HG02973 (cell line): Measurements from ENCODE around the gene PADI2.

Experiments
- ATAC-seq: cut with Tn5 transposase; IDR thresholded peaks from one replicate; pipeline ENCODE4 v1.9.1; 2021; ENCODE audit warnings: moderate library complexity; ENCODE audit not compliant: unreplicated experiment

The PADI2 gene

GRCh38 chr1:17116643-17117042 is 2.6 kb downstream of the PADI2 start:
- ATAC-seq = no peak

GRCh38 chr1:17113963-17114362 is 5.3 kb downstream of the PADI2 start:
- ATAC-seq = no peak

- no peak for ATAC-seq
Observed at GRCh38 chr1:17112496-17113236, 6.6 kb downstream of the PADI2 start.

- ATAC-seq = no peak
Observed at GRCh38 chr1:17112076-17112475, 7.2 kb downstream of the PADI2 start.

GRCh38 chr1:17110555-17110926 is 8.7 kb downstream of the PADI2 start:
- ATAC-seq = no peak

GRCh38 chr1:17109892-17110554 is 9.2 kb downstream of the PADI2 start:
- ATAC-seq = no peak

- no peak for ATAC-seq
Observed at GRCh38 chr1:17108786-17109185, 10.5 kb downstream of the PADI2 start.

GRCh38 chr1:17108360-17108759 is 10.9 kb downstream of the PADI2 start:
- ATAC-seq = no peak

- no peak for ATAC-seq
Observed at GRCh38 chr1:17104782-17105181, 14.5 kb downstream of the PADI2 start.

- no peak for ATAC-seq
Observed at GRCh38 chr1:17102232-17102631, 17.0 kb downstream of the PADI2 start.

GRCh38 chr1:17101261-17101660 is 18.0 kb downstream of the PADI2 start:
- ATAC-seq = no peak

- no peak for ATAC-seq
Observed at GRCh38 chr1:17099616-17100340, 19.5 kb downstream of the PADI2 start.

- ATAC-seq = no peak
Observed at GRCh38 chr1:17098446-17099317, 20.6 kb downstream of the PADI2 start.

GRCh38 chr1:17097787-17098186 is 21.5 kb downstream of the PADI2 start:
- no peak for ATAC-seq

GRCh38 chr1:17097147-17097546 is 22.1 kb downstream of the PADI2 start:
- ATAC-seq = no peak

- ATAC-seq = no peak
Observed at GRCh38 chr1:17096584-17096983, 22.7 kb downstream of the PADI2 start.

GRCh38 chr1:17095141-17095540 is 24.1 kb downstream of the PADI2 start:
- ATAC-seq = no peak

- no peak for ATAC-seq
Observed at GRCh38 chr1:17094664-17095063, 24.6 kb downstream of the PADI2 start.

GRCh38 chr1:17093822-17094393 is 25.3 kb downstream of the PADI2 start:
- no peak for ATAC-seq

GRCh38 chr1:17091252-17091651 is 28.0 kb downstream of the PADI2 start:
- ATAC-seq = no peak

GRCh38 chr1:17089506-17089905 is 29.7 kb downstream of the PADI2 start:
- no peak for ATAC-seq
